ENCODE measurements around the gene TLE6. TPM values are rescaled to one million over a fixed set of nuclear protein-coding genes. Genes with fewer than 3 reads are reported as not detected.

TLE6 gene
- total RNA-seq, 1 donor from 2014 or later, result 10.6 TPM

DNA sequence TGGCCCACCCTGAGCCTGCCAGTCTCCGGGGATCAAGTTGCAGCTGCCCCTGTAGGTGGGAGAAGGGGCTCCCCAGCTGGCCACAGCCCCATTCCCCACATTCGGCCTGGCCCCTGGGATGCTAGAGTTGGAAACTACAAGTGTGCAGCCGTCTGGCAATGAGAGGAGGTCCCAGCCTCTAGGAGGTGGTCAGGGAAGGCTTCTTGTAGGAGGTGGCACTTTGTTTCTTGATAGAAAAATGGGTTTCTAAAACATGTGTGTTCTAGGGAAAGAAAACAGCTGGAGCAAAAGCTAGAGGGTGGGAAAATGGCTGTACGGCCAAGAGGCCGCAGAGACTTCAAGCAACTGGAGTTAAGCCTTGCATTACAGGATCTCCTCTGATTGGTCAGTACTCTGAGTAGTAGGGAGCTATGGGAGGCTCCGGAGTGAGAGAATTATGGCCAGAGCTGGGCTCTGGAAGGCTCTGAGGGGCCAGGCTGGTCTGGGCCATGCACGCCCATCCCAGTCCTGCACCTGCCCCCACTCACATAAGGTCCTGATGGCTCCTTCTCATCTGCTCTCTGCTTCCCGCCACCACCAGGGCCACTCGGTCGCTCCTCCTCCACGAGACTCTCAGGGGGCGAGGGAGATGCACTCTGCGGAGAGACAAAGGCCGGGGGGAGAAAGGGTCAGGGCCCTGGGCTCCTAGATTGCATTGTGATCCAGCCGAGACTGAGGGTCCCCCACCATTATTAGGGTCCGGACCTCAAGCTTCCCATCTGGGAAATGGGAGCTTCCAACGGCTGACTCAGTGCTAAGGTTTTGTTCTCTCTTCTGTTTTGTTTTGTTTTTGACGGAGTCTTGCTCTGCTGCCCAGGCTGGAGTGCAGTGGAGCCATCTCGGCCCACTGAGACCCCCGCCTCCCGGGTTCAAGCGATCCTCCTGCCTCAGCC lies 38.0 kb downstream of the TLE6 start:
- Histone ChIP-seq H3K27me3 (no peaks in the 10 kb centered on the region), H3K4me1 (no peaks in the 10 kb centered on the region), H3K4me3 (no peak overlapping the region), H3K27ac (no peak overlapping the region), H3K36me3 (peaks cover 0 to 6% of the 10 kb centered on the region in 2 donors), H3K9me3 (no peaks in the 10 kb centered on the region)
- no peak for DNase-seq (ENCODE audit: extremely low spot score in 2 of 2)
- intact Hi-C loops (cut with DNase I), result no loop called here
- TF ChIP-seq, protein P1, sequence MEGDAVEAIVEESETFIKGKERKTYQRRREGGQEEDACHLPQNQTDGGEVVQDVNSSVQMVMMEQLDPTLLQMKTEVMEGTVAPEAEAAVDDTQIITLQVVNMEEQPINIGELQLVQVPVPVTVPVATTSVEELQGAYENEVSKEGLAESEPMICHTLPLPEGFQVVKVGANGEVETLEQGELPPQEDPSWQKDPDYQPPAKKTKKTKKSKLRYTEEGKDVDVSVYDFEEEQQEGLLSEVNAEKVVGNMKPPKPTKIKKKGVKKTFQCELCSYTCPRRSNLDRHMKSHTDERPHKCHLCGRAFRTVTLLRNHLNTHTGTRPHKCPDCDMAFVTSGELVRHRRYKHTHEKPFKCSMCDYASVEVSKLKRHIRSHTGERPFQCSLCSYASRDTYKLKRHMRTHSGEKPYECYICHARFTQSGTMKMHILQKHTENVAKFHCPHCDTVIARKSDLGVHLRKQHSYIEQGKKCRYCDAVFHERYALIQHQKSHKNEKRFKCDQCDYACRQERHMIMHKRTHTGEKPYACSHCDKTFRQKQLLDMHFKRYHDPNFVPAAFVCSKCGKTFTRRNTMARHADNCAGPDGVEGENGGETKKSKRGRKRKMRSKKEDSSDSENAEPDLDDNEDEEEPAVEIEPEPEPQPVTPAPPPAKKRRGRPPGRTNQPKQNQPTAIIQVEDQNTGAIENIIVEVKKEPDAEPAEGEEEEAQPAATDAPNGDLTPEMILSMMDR (IDR thresholded peaks at IDR 0.05), result no peak
- TF ChIP-seq POLR2A (IDR thresholded peaks at IDR 0.05) (no peak), POLR2AphosphoS5 (IDR thresholded peaks at IDR 0.05; ENCODE audit: insufficient read depth in 1 of 2, low read depth in 1 of 2) (no peak)

DNA sequence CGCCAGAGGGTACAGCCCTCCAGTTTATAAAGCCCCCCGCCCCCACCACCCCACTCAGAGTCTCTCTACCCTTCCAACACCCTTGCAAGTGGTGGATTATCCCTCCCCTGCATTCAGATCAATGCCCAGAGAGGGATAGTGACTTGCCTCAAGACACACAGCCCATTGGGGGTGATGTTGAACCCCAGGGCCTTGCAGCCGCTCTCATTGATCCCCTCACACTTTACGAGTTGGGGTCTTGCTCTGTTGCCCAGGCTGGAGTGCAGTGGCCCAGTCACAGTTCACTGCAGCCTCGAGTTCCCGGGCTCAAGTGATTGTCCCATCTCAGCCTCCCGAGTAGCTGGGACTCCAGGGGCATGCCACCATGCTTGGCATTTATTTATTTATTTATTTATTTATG lies 40.6 kb downstream of the TLE6 start:
- intact Hi-C loops (cut with DNase I), result no loop called here
- DNase-seq (ENCODE audit: extremely low spot score in 2 of 2), result no peak
- Histone ChIP-seq H3K4me3 (no peak overlapping the region), H3K36me3 (peaks cover 0 to 3% of the 10 kb centered on the region in 2 donors), H3K9me3 (no peaks in the 10 kb centered on the region), H3K27me3 (no peaks in the 10 kb centered on the region), H3K4me1 (no peaks in the 10 kb centered on the region), H3K27ac (no peak overlapping the region)
- TF ChIP-seq, protein P1 (IDR thresholded peaks at IDR 0.05), result no peak
- no peak for TF ChIP-seq POLR2A (IDR thresholded peaks at IDR 0.05)
- no peak for TF ChIP-seq POLR2AphosphoS5 (IDR thresholded peaks at IDR 0.05; ENCODE audit: insufficient read depth in 1 of 2, low read depth in 1 of 2)

DNA sequence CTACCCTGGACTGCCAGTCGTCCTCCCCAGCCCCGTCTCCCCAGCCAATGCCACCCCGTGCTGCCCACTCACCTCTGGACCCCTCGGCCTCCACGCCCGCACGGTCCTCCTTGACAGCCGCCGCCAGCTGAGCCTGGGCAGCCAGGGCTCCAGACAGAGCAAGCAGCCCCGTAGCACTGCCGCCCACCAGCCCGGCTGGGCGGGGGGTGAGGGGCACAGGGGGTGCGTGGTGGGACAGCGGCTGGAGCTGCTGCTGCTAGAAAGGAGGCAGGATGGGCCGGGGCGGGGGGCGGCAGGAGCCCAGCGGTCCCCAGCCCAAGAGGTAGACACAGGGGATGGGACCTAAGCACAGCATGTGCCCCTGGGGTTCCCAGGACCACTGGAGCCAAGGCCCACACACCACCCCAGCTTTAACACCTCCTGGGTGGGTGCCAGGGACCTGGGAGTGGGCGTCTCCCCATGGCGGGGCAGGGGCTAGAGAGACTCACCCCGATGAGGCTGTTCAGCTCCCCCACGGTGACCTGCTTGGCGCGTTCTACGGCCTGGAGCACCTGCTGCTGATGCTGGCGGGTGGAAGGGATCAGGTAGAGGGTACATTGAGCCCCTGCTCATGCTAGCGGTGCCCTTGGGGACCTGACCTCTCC lies 42.0 kb downstream of the TLE6 start:
- no peak overlapping the region for H3K4me3 ChIP-seq
- H3K36me3 ChIP-seq, result no peaks in the 10 kb centered on the region
- H3K9me3 ChIP-seq, result no peaks in the 10 kb centered on the region
- no peak overlapping the region for H3K27ac ChIP-seq
- no peaks in the 10 kb centered on the region for H3K27me3 ChIP-seq
- no peak for DNase-seq (ENCODE audit: extremely low spot score in 2 of 2)
- H3K4me1 ChIP-seq, result no peaks in the 10 kb centered on the region
- intact Hi-C loops (cut with DNase I), result no loop called here
- TF ChIP-seq POLR2A (IDR thresholded peaks at IDR 0.05), result no peak
- TF ChIP-seq POLR2AphosphoS5 (IDR thresholded peaks at IDR 0.05; ENCODE audit: insufficient read depth in 1 of 2, low read depth in 1 of 2), result no peak
- TF ChIP-seq, protein P1 (IDR thresholded peaks at IDR 0.05), result no peak

DNA sequence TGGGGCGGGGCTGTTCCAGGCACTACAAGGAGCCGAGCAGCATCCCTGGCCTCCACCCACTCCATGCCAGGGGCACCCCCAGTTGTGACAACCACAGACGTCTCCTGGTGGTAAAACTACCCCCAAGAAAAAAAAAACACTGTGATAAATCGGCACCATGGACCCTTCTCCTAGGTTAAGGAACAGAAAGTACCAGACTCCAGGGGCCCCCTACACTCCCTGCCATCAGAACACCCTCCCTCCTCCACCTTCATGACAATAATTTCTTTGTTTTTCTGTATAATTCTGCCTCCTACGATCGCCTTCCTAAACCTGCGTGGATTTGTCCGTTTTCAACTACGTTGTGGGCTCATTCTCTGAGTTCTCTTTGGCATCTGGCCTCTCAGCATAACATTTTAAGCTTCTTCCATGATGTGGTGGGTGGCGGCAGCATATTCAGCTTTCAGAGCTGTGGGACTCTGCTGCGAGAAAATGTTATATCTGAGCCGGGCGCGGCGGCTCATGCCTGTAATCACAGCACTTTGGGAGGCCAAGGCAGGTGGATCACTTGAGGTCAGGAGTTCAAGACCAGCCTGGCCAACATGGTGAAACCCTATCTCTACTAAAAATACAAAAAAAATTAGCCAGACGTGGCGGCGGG lies 43.1 kb downstream of the TLE6 start:
- DNase-seq (ENCODE audit: extremely low spot score in 2 of 2), result no peak
- Histone ChIP-seq H3K4me3 (no peak overlapping the region), H3K27me3 (no peaks in the 10 kb centered on the region), H3K9me3 (no peaks in the 10 kb centered on the region), H3K4me1 (no peaks in the 10 kb centered on the region), H3K27ac (no peak overlapping the region), H3K36me3 (no peaks in the 10 kb centered on the region)
- no peak for TF ChIP-seq POLR2AphosphoS5 (IDR thresholded peaks at IDR 0.05; ENCODE audit: insufficient read depth in 1 of 2, low read depth in 1 of 2)
- no peak for TF ChIP-seq POLR2A (IDR thresholded peaks at IDR 0.05)
- TF ChIP-seq, protein P1 (IDR thresholded peaks at IDR 0.05), result no peak
- intact Hi-C loops (cut with DNase I), result no loop called here

Measured in vagina (tissue), 2 donors.